B cell (primary cell): ENCODE measurements around the gene METTL24. TPM values are rescaled to one million over a fixed set of nuclear protein-coding genes. Genes with fewer than 3 reads are reported as not detected.

Experiments used
- ATAC-seq: fragments of 200-7000 bp; cut with Tn5 transposase; one replicate; pipeline ENCODE4 v1.10.0; 2021; ENCODE audit warnings: low read depth, mild to moderate bottlenecking, moderate number of reproducible peaks, moderate library complexity
- CTCF ChIA-PET: fragments of 350-600 bp; sonication (Branson Sonifier 250); formaldehyde crosslinking; loops from one replicate; lab custom pipeline; 2021; ENCODE audit warnings: antibody characterized with exemption, inconsistent platforms; lab: Charles Lee
- POLR2A ChIA-PET: fragments of 350-600 bp; sonication (Branson Sonifier 250); formaldehyde crosslinking; loops from one replicate; lab custom pipeline; 2021; ENCODE audit warnings: antibody characterized with exemption; lab: Charles Lee
- DNase-seq: peaks from one replicate; pipeline ENCODE4 v3.0.0; 2013
- H2AFZ ChIP-seq: 2 replicates; pipeline ENCODE4 v1.6.1; 2012; ENCODE audit warnings: mild to moderate bottlenecking, low read depth, low read length; ENCODE audit not compliant: insufficient read depth, poor library complexity, severe bottlenecking
- H3K27ac ChIP-seq, 2 donors: 1 replicate in 1 of 2; 2 replicates in 1 of 2; pipeline ENCODE4 v1.5.1; 2012 to 2013; ENCODE audit warnings: low read length in 2 of 2, mild to moderate bottlenecking in 2 of 2, moderate library complexity in 1 of 2
- H3K27me3 ChIP-seq, 4 experiments: fragments of 200-600 bp in 1 of 4; sonication (generic) in 1 of 4; replicated peaks in 1 of 4; 1 replicate in 2 of 4; 2 replicates in 2 of 4; pipeline versions ENCODE4 v1.6.1 to v1.7.0; 2013 to 2016; ENCODE audit warnings: low read length in 3 of 4, mild to moderate bottlenecking in 2 of 4, mixed read lengths in 1 of 4, moderate library complexity in 1 of 4; ENCODE audit not compliant: insufficient read depth in 4 of 4, control insufficient read depth in 3 of 4; ENCODE audit errors: control extremely low read depth in 1 of 4
- H3K36me3 ChIP-seq, 2 experiments: replicated peaks in 1 of 2; 1 replicate in 1 of 2; 2 replicates in 1 of 2; pipeline versions ENCODE4 v1.6.1 to v1.7.1; 2013; ENCODE audit warnings: low read length in 1 of 2; ENCODE audit not compliant: insufficient read depth in 2 of 2, control insufficient read depth in 1 of 2; ENCODE audit errors: control extremely low read depth in 1 of 2, extremely low read depth in 1 of 2
- H3K4me1 ChIP-seq, 2 donors: fragments of 200-600 bp in 1 of 2; sonication (generic) in 1 of 2; 1 replicate in 1 of 2; 2 replicates in 1 of 2; pipeline versions ENCODE4 v1.5.1 to v1.6.1; 2013 to 2017; ENCODE audit warnings: low read length in 2 of 2; ENCODE audit not compliant: control insufficient read depth in 2 of 2, insufficient read depth in 2 of 2
- H3K4me2 ChIP-seq: replicated peaks from 2 replicates; pipeline ENCODE3; 2012; ENCODE audit warnings: mild to moderate bottlenecking, low read depth, low read length; ENCODE audit not compliant: poor library complexity, severe bottlenecking
- H3K4me3 ChIP-seq, 5 experiments: fragments of 200-600 bp in 1 of 5; sonication (generic) in 1 of 5; 1 replicate in 3 of 5; 2 replicates in 2 of 5; pipeline versions ENCODE4 v1.5.1 to v1.7.0; 2011 to 2016; ENCODE audit warnings: low read length in 4 of 5, mild to moderate bottlenecking in 4 of 5, low read depth in 2 of 5, control low read depth in 1 of 5, moderate library complexity in 1 of 5; ENCODE audit not compliant: insufficient read depth in 1 of 5; ENCODE audit errors: control extremely low read depth in 1 of 5, extremely low read depth in 1 of 5
- H3K79me2 ChIP-seq: fragments of 200-600 bp; sonication (generic); one replicate; pipeline ENCODE4 v1.6.0; 2016; ENCODE audit warnings: low read length; ENCODE audit not compliant: control insufficient read depth, insufficient read depth
- H3K9ac ChIP-seq: fragments of 200-600 bp; sonication (generic); 2 replicates; pipeline ENCODE4 v1.6.1; 2017; ENCODE audit warnings: mild to moderate bottlenecking, low read length, moderate library complexity
- H3K9me3 ChIP-seq, 3 donors: one replicate each; pipeline versions ENCODE4 v1.6.1 to v1.7.1; 2013; ENCODE audit warnings: low read length in 2 of 3; ENCODE audit not compliant: control insufficient read depth in 2 of 3, insufficient read depth in 1 of 3; ENCODE audit errors: control extremely low read depth in 1 of 3
- H4K20me1 ChIP-seq: 2 replicates; pipeline ENCODE4 v1.6.0; 2012; ENCODE audit warnings: mild to moderate bottlenecking, low read length; ENCODE audit not compliant: insufficient read depth, control insufficient read depth, poor library complexity, severe bottlenecking
- H3K27ac Mint-ChIP-seq: one replicate; pipeline ENCODE4 v1.8.0; 2021; ENCODE audit warnings: mixed read lengths
- H3K27me3 Mint-ChIP-seq: one replicate; pipeline ENCODE4 v1.8.0; 2021; ENCODE audit warnings: mixed read lengths
- H3K4me1 Mint-ChIP-seq: one replicate; pipeline ENCODE4 v1.8.0; 2021; ENCODE audit warnings: mixed read lengths
- H3K4me3 Mint-ChIP-seq: one replicate; pipeline ENCODE4 v1.8.0; 2021; ENCODE audit warnings: mixed read lengths
- H3K9me3 Mint-ChIP-seq: one replicate; pipeline ENCODE4 v1.8.0; 2022; ENCODE audit warnings: mixed read lengths; ENCODE audit not compliant: insufficient read depth
- CTCF ChIP-seq: fragments of 200-600 bp; IDR thresholded peaks from one replicate; pipeline ENCODE4 v1.8.0; 2022; ENCODE audit warnings: antibody characterized with exemption, mild to moderate bottlenecking
- EZH2 ChIP-seq: IDR thresholded peaks from 2 replicates; pipeline ENCODE4 v1.6.1; 2012; ENCODE audit warnings: borderline replicate concordance, low read depth, mild to moderate bottlenecking, moderate library complexity, low read length; ENCODE audit not compliant: insufficient read depth, poor library complexity, severe bottlenecking
- WGBS: methylation state at CpG from one replicate; pipeline ENCODE4 v1.1.5; 2013; ENCODE audit warnings: missing lambda C conversion rate; ENCODE audit not compliant: insufficient coverage; 5-methylcytosine and 5-hydroxymethylcytosine counted together
- intact Hi-C: fragments of 100-400 bp; cut with micrococcal nuclease; formaldehyde crosslinking; loops from one replicate; pipeline ENCODE4 v1.10.0; 2022
- polyA plus RNA-seq: library from polyadenylated mRNA; depleted of rRNA; stranded (reverse); fragments of >200 nt; gene quantifications from 2 replicates; pipeline ENCODE4 v1.2.3, GENCODE V29; 2012
- total RNA-seq, 2 donors: library from RNA; stranded (reverse); fragments of 120-200 nt in 1 of 2; gene quantifications; 1 replicate in 1 of 2; 2 replicates in 1 of 2; pipeline versions ENCODE4 v1.2.3 to v1.2.4, GENCODE V29; 2013 to 2022

METTL24 gene
- total and polyA plus RNA-seq, 2 donors (not counting 1 experiment from before 2014, with no cell fraction given) = not detected

GRCh38 chr6:110342759-110343158, 15.4 kb downstream of the METTL24 start:
- H3K27ac ChIP-seq = no peak overlapping the region
- CTCF ChIA-PET = no interaction called here
- H3K4me3 ChIP-seq = no peak overlapping the region
- H3K4me3 Mint-ChIP-seq = no peak overlapping the region
- H3K4me1 ChIP-seq = peaks cover 0 to 6% of the 10 kb centered on the region in 2 donors
- TF ChIP-seq CTCF (no peak), EZH2 (no peak)
- H3K27me3 ChIP-seq = peaks cover 0 to 6% (median 0%) of the 10 kb centered on the region in 4 experiments
- DNase-seq (no peak), ATAC-seq (no peak)
- POLR2A ChIA-PET = no interaction called here
- no peak overlapping the region for H3K4me2 ChIP-seq
- H3K79me2 ChIP-seq = no peaks in the 10 kb centered on the region
- no peaks in the 10 kb centered on the region for H3K36me3 ChIP-seq
- no peak overlapping the region for H3K27ac Mint-ChIP-seq
- H2AFZ ChIP-seq = no peak overlapping the region
- no CpG with 5 or more reads among the region's 3 CpGs for WGBS
- H3K9ac ChIP-seq = no peak overlapping the region
- peaks cover 12% of the 10 kb centered on the region for H3K4me1 Mint-ChIP-seq
- H3K27me3 Mint-ChIP-seq = peaks cover 1% of the 10 kb centered on the region
- no peaks in the 10 kb centered on the region for H4K20me1 ChIP-seq
- peaks cover 0 to 4% (median 0%) of the 10 kb centered on the region in 3 donors for H3K9me3 ChIP-seq
- H3K9me3 Mint-ChIP-seq = peaks cover 4% of the 10 kb centered on the region
- intact Hi-C loops = no loop called here

GRCh38 chr6:110341663-110342596, 16.2 kb downstream of the METTL24 start:
- H3K4me1 Mint-ChIP-seq = peaks cover 12% of the 10 kb centered on the region
- Histone ChIP-seq H2AFZ (no peak overlapping the region), H3K4me3 (no peak overlapping the region), H3K36me3 (no peaks in the 10 kb centered on the region), H3K27ac (no peak overlapping the region), H3K27me3 (peaks cover 0 to 8% (median 0%) of the 10 kb centered on the region in 4 experiments), H3K4me1 (peaks cover 0 to 6% of the 10 kb centered on the region in 2 donors), H3K79me2 (no peaks in the 10 kb centered on the region), H3K9me3 (peaks cover 0 to 4% (median 0%) of the 10 kb centered on the region in 3 donors), H3K9ac (no peak overlapping the region), H3K4me2 (no peak overlapping the region), H4K20me1 (no peaks in the 10 kb centered on the region)
- no peak overlapping the region for H3K4me3 Mint-ChIP-seq
- TF ChIP-seq CTCF (no peak), EZH2 (no peak)
- no peak for ATAC-seq
- H3K27me3 Mint-ChIP-seq = peaks cover 3% of the 10 kb centered on the region
- POLR2A ChIA-PET = no interaction called here
- no peak overlapping the region for H3K27ac Mint-ChIP-seq
- CTCF ChIA-PET = interaction anchor here (0.6 to 1.0 kb wide), 3 partner anchors 49 to 164 kb away, joined by 3 read pairs; no protein-coding TSS in a partner anchor
- no peak for DNase-seq
- intact Hi-C loops = no loop called here
- H3K9me3 Mint-ChIP-seq = peaks cover 4% of the 10 kb centered on the region
- WGBS = 96% methylated on average over 7 of the region's 10 CpGs
